Epithelial cell of esophagus (primary cell): ENCODE data around the gene VDAC1.

ENCODE experiments used
- DNase-seq: peaks from one replicate; pipeline ENCODE4 v3.0.0; 2010; ENCODE audit warnings: low read depth
- H3K4me3 ChIP-seq: 2 replicates; pipeline ENCODE4 v1.5.1; 2011; ENCODE audit warnings: mild to moderate bottlenecking, low read length, control low read depth
- CTCF ChIP-seq: IDR thresholded peaks from 2 replicates; pipeline ENCODE4 v1.5.1; 2011; ENCODE audit warnings: low read depth, mild to moderate bottlenecking, low read length, control low read depth, inconsistent platforms; ENCODE audit not compliant: insufficient read depth; ENCODE audit errors: missing control alignments

Gene VDAC1

GRCh38 chr5:133995341-133995740 is 9.4 kb downstream of the VDAC1 start:
- no peak overlapping the region for H3K4me3 ChIP-seq
- TF ChIP-seq CTCF: no peak
- DNase-seq: no peak

- no peak for TF ChIP-seq CTCF
- H3K4me3 ChIP-seq: no peak overlapping the region
- no peak for DNase-seq
These were observed 9.8 kb downstream of the VDAC1 start for GRCh38 chr5:133994990-133995333.

- no peak overlapping the region for H3K4me3 ChIP-seq
- TF ChIP-seq CTCF: no peak
- no peak for DNase-seq
These were observed 10.3 kb downstream of the VDAC1 start for GRCh38 chr5:133994297-133994989.

GRCh38 chr5:133993185-133993936 is 11.4 kb downstream of the VDAC1 start:
- no peak for TF ChIP-seq CTCF
- DNase-seq: peak; percentile 36

GRCh38 chr5:133992429-133993155 is 12.2 kb downstream of the VDAC1 start:
- no peak overlapping the region for H3K4me3 ChIP-seq
- no peak for DNase-seq
- TF ChIP-seq CTCF: no peak

More at GRCh38 chr5:133993185-133993936, 11.4 kb downstream of the VDAC1 start:
- H3K4me3 ChIP-seq: no peak overlapping the region

- no peak overlapping the region for H3K4me3 ChIP-seq
- DNase-seq: no peak
- no peak for TF ChIP-seq CTCF
These were observed 13.4 kb downstream of the VDAC1 start for GRCh38 chr5:133991171-133991910.
